IMR-90 (cell line): Measurements from ENCODE around the gene MAPK8IP3. TPM values are rescaled to one million over a fixed set of nuclear protein-coding genes. Genes with fewer than 3 reads are reported as not detected.

ENCODE experiments used
- ATAC-seq: fragments of 200-7000 bp; cut with Tn5 transposase; 2 replicates; pipeline ENCODE4 v1.9.1; 2020; ENCODE audit warnings: low read depth, mild to moderate bottlenecking, moderate library complexity
- BruUV-seq: library from RNA; stranded (reverse); fragments of 400-500 nt; replicated peaks from 2 replicates; lab custom pipeline; 2021; lab: Mats Ljungman, UMichigan
- CTCF ChIA-PET: fragments of 300-600 bp; formaldehyde crosslinking; extraction: SDS; loops from one replicate; lab custom pipeline; 2021; ENCODE audit warnings: antibody characterized with exemption; lab: Yijun Ruan, JAX
- POLR2A ChIA-PET: fragments of 300-600 bp; sonication (Branson Sonifier 250); formaldehyde crosslinking; loops from one replicate; lab custom pipeline; 2022; ENCODE audit warnings: antibody characterized with exemption; ENCODE audit not compliant: unreplicated experiment; lab: Charles Lee
- DNase-seq: peaks from one replicate; pipeline ENCODE4 v3.0.0; 2013
- H2AFZ ChIP-seq: replicated peaks from 2 replicates; pipeline ENCODE3; 2013; ENCODE audit warnings: low read length, mild to moderate bottlenecking; ENCODE audit not compliant: poor library complexity
- H2AK5ac ChIP-seq: 2 replicates; pipeline ENCODE4 v1.6.1; 2013; ENCODE audit warnings: low read depth, low read length, inconsistent platforms
- H2AK9ac ChIP-seq: replicated peaks from 2 replicates; pipeline ENCODE3; 2013; ENCODE audit warnings: mild to moderate bottlenecking, low read depth, low read length, moderate library complexity; ENCODE audit not compliant: poor library complexity
- H2BK120ac ChIP-seq: 2 replicates; pipeline ENCODE4 v1.6.1; 2013; ENCODE audit warnings: low read depth, low read length, inconsistent platforms
- H2BK15ac ChIP-seq: 3 replicates; pipeline ENCODE4 v1.6.1; 2013; ENCODE audit warnings: low read depth, low read length, inconsistent platforms
- H2BK20ac ChIP-seq: 2 replicates; pipeline ENCODE4 v1.6.1; 2013; ENCODE audit warnings: low read depth, mild to moderate bottlenecking, inconsistent platforms, low read length, moderate library complexity
- H2BK5ac ChIP-seq: 2 replicates; pipeline ENCODE4 v1.6.1; 2013; ENCODE audit warnings: mild to moderate bottlenecking, low read depth, low read length, inconsistent platforms; ENCODE audit not compliant: poor library complexity, severe bottlenecking
- H3K14ac ChIP-seq: replicated peaks from 2 replicates; pipeline ENCODE4 v1.6.1; 2013; ENCODE audit warnings: low read depth, low read length, inconsistent platforms
- H3K18ac ChIP-seq: 2 replicates; pipeline ENCODE4 v1.6.1; 2013; ENCODE audit warnings: low read depth, low read length, control low read depth
- H3K23ac ChIP-seq: 2 replicates; pipeline ENCODE4 v1.6.1; 2013; ENCODE audit warnings: low read depth, low read length, inconsistent platforms
- H3K27ac ChIP-seq: 2 replicates; pipeline ENCODE4 v1.5.1; 2013; ENCODE audit warnings: mild to moderate bottlenecking, control low read depth, low read length; ENCODE audit not compliant: insufficient read depth
- H3K27me3 ChIP-seq: 2 replicates; pipeline ENCODE4 v1.6.1; 2013; ENCODE audit warnings: low read length; ENCODE audit not compliant: control insufficient read depth, insufficient read depth
- H3K36me3 ChIP-seq: 2 replicates; pipeline ENCODE4 v1.6.1; 2013; ENCODE audit warnings: low read length, mixed read lengths; ENCODE audit not compliant: control insufficient read depth, insufficient read depth
- H3K4ac ChIP-seq: 2 replicates; pipeline ENCODE4 v1.6.1; 2013; ENCODE audit warnings: low read depth, low read length, inconsistent platforms
- H3K4me1 ChIP-seq: 2 replicates; pipeline ENCODE4 v1.6.1; 2013; ENCODE audit warnings: low read length, mixed read lengths; ENCODE audit not compliant: control insufficient read depth, insufficient read depth
- H3K4me2 ChIP-seq: 2 replicates; pipeline ENCODE4 v1.6.1; 2013; ENCODE audit warnings: low read depth, mild to moderate bottlenecking, control low read depth, low read length, moderate library complexity
- H3K4me3 ChIP-seq: 2 replicates; pipeline ENCODE4 v1.5.1; 2013; ENCODE audit warnings: low read depth, mild to moderate bottlenecking, control low read depth, low read length, moderate library complexity; ENCODE audit not compliant: insufficient read depth
- H3K56ac ChIP-seq: 2 replicates; pipeline ENCODE4 v1.6.1; 2013; ENCODE audit warnings: low read length, inconsistent platforms; ENCODE audit not compliant: insufficient read depth; ENCODE audit errors: extremely low read depth
- H3K79me1 ChIP-seq, 2 experiments: 2 replicates each; pipeline ENCODE4 v1.6.1; 2013; ENCODE audit warnings: low read length in 2 of 2, inconsistent platforms in 1 of 2, low read depth in 1 of 2
- H3K9ac ChIP-seq: 2 replicates; pipeline ENCODE4 v1.6.1; 2013; ENCODE audit warnings: low read depth, low read length, control low read depth
- H3K9me1 ChIP-seq: 2 replicates; pipeline ENCODE4 v1.6.1; 2013; ENCODE audit warnings: low read length, inconsistent platforms; ENCODE audit not compliant: insufficient read depth
- H3K9me3 ChIP-seq: 2 replicates; pipeline ENCODE4 v1.6.1; 2013; ENCODE audit warnings: low read length; ENCODE audit not compliant: control insufficient read depth, insufficient read depth
- H4K20me1 ChIP-seq: 2 replicates; pipeline ENCODE4 v1.6.1; 2013; ENCODE audit warnings: low read length, inconsistent platforms; ENCODE audit not compliant: insufficient read depth
- H4K5ac ChIP-seq: 2 replicates; pipeline ENCODE4 v1.6.1; 2013; ENCODE audit warnings: mild to moderate bottlenecking, low read depth, low read length, control low read depth
- H4K8ac ChIP-seq, 2 experiments: 2 replicates each; pipeline ENCODE4 v1.6.1; 2013; ENCODE audit warnings: low read depth in 2 of 2, low read length in 2 of 2, control low read depth in 1 of 2, inconsistent platforms in 1 of 2
- H4K91ac ChIP-seq: 2 replicates; pipeline ENCODE4 v1.6.1; 2013; ENCODE audit warnings: low read depth, low read length, inconsistent platforms; ENCODE audit not compliant: insufficient read depth
- CEBPB ChIP-seq: IDR thresholded peaks from 2 replicates; pipeline ENCODE4 v1.6.1; 2012; ENCODE audit warnings: low read depth, low read length, improper control_type of control experiment
- MAZ ChIP-seq: IDR thresholded peaks from 2 replicates; pipeline ENCODE4 v1.6.1; 2012; ENCODE audit warnings: low read depth, mild to moderate bottlenecking, low read length, improper control_type of control experiment, moderate library complexity, borderline replicate concordance
- NFE2L2 ChIP-seq: fragments of 150-350 bp; IDR thresholded peaks from 2 replicates; pipeline ENCODE4 v1.6.1; 2016; ENCODE audit warnings: low read depth, mild to moderate bottlenecking, low read length
- WGBS, 2 experiments: methylation state at CpG; one replicate each; pipeline versions ENCODE4 v1.1.5 to v1.1.7; 2013; ENCODE audit warnings: missing lambda C conversion rate in 2 of 2; ENCODE audit not compliant: insufficient read length in 1 of 2; ENCODE audit errors: extremely low coverage in 2 of 2; 5-methylcytosine and 5-hydroxymethylcytosine counted together
- dilution Hi-C: fragments of 300-500 bp; cut with HindIII; formaldehyde crosslinking; loops from one replicate; pipeline ENCODE4 v1.14.3; 2018; ENCODE audit warnings: low sequenced_read_pairs; ENCODE audit not compliant: unreplicated experiment
- in situ Hi-C: fragments of 300-500 bp; cut with MboI; formaldehyde crosslinking; loops from 3 replicates; pipeline ENCODE4 v1.14.3; 2019; ENCODE audit warnings: low sequenced_read_pairs, inconsistent platforms, mixed read lengths
- intact Hi-C: fragments of 100-400 bp; cut with micrococcal nuclease; formaldehyde crosslinking; loops from 2 replicates; pipeline ENCODE4 v1.10.0; 2022
- polyA plus RNA-seq, 3 experiments: library from polyadenylated mRNA; depleted of rRNA; stranded (reverse); fragments of >200 nt; gene quantifications; 2 replicates each; pipeline ENCODE4 v1.2.3, GENCODE V29; 2012; ENCODE audit warnings: low replicate concordance in 1 of 3
- total RNA-seq: library from RNA; depleted of rRNA; stranded (reverse); fragments of >200 nt; gene quantifications from 2 replicates; pipeline ENCODE4 v1.2.3, GENCODE V29; 2012
- TF ChIP-seq, protein P1 (sequence below): fragments of 150-350 bp; IDR thresholded peaks from 2 replicates; pipeline ENCODE4 v1.6.1; 2016; ENCODE audit warnings: low read depth, mild to moderate bottlenecking, low read length, moderate library complexity, borderline replicate concordance

The MAPK8IP3 gene
- total and polyA plus RNA-seq, 2 of the 4 experiments (the other 2 are of a cell fraction), result 17.0 to 69.1 TPM

DNA sequence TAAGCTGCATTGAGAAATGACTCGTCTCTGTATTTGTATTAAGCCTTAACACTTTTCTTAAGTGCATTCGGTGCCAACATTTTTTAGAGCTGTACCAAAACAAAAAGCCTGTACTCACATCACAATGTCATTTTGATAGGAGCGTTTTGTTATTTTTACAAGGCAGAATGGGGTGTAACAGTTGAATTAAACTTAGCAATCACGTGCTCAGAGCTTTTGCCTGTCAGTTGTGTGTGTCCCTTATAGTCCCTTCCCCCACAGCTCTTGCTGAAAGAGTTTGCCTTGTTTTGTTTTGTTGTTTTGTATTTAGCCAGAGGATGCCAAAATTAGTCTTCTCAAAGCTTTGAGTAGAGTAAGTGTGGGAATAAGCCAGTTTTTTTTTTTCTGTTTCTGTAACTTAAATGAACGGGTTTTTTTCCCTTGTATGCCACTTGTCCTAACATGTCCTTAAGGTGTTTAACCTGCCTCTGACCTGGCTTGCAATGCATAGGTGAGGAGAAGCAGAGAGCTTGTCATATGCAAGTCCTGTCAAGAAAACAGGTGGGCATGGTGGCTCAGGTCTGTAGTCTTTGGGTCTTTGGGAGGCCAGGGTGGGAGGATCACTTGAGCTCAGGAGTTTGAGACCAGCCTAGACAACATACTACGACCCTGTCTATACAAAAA lies 4.6 kb upstream of the MAPK8IP3 start:
- Histone ChIP-seq H3K9me1 (peaks cover 5% of the 10 kb centered on the region; the same call in 1 of the 2 replicates), H4K5ac (no peak overlapping the region), H3K36me3 (peaks cover 24% of the 10 kb centered on the region), H2BK5ac (no peak overlapping the region), H2BK15ac (no peak overlapping the region), H2AK5ac (no peak overlapping the region), H3K9me3 (0 out of 2 replicates have a peak, but pooled peaks cover 1% of the 10 kb centered on the region), H3K23ac (no peak overlapping the region), H4K8ac (no peak overlapping the region), H3K4me2 (no peak overlapping the region), H3K27ac (no peak overlapping the region), H3K4me1 (no peaks in the 10 kb centered on the region), H2BK20ac (no peak overlapping the region), H3K27me3 (no peaks in the 10 kb centered on the region), H4K20me1 (peaks cover 2% of the 10 kb centered on the region; the same call in 1 of the 2 replicates), H3K9ac (no peak overlapping the region), H3K56ac (no peak overlapping the region), H2BK120ac (no peak overlapping the region), H3K79me1 (peaks cover 11 to 32% of the 10 kb centered on the region in 2 experiments; a peak in 3 of 4 replicates), H2AK9ac (no peak overlapping the region), H3K4me3 (no peak overlapping the region), H3K18ac (no peak overlapping the region), H2AFZ (no peak overlapping the region), H3K4ac (no peak overlapping the region), H4K91ac (no peak overlapping the region), H3K14ac (no peak overlapping the region)
- CTCF ChIA-PET, result no interaction called here
- no CpG with 5 or more reads among the region's 6 CpGs for WGBS, 2 experiments
- TF ChIP-seq NFE2L2 (no peak), CEBPB (no peak), MAZ (no peak)
- TF ChIP-seq, protein P1, sequence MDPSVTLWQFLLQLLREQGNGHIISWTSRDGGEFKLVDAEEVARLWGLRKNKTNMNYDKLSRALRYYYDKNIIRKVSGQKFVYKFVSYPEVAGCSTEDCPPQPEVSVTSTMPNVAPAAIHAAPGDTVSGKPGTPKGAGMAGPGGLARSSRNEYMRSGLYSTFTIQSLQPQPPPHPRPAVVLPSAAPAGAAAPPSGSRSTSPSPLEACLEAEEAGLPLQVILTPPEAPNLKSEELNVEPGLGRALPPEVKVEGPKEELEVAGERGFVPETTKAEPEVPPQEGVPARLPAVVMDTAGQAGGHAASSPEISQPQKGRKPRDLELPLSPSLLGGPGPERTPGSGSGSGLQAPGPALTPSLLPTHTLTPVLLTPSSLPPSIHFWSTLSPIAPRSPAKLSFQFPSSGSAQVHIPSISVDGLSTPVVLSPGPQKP, result no peak
- ATAC-seq (no peak), DNase-seq (no peak)
- dilution Hi-C loops, result no loop called here
- intact Hi-C loops, result no loop called here
- POLR2A ChIA-PET, result no interaction called here
- in situ Hi-C loops, result no loop called here
- no TSS peak for BruUV-seq
